IMR-90 (cell line): Measurements from ENCODE around the gene IBSP. TPM values are rescaled to one million over a fixed set of nuclear protein-coding genes. Genes with fewer than 3 reads are reported as not detected.

Experiments used
- ATAC-seq: fragments of 200-7000 bp; cut with Tn5 transposase; 2 replicates; pipeline ENCODE4 v1.9.1; 2020; ENCODE audit warnings: low read depth, mild to moderate bottlenecking, moderate library complexity
- BruUV-seq: library from RNA; stranded (reverse); fragments of 400-500 nt; replicated peaks from 2 replicates; lab custom pipeline; 2021; lab: Mats Ljungman, UMichigan
- CTCF ChIA-PET: fragments of 300-600 bp; formaldehyde crosslinking; extraction: SDS; loops from one replicate; lab custom pipeline; 2021; ENCODE audit warnings: antibody characterized with exemption; lab: Yijun Ruan, JAX
- POLR2A ChIA-PET: fragments of 300-600 bp; sonication (Branson Sonifier 250); formaldehyde crosslinking; loops from one replicate; lab custom pipeline; 2022; ENCODE audit warnings: antibody characterized with exemption; ENCODE audit not compliant: unreplicated experiment; lab: Charles Lee
- DNase-seq: peaks from one replicate; pipeline ENCODE4 v3.0.0; 2013
- H2AFZ ChIP-seq: replicated peaks from 2 replicates; pipeline ENCODE3; 2013; ENCODE audit warnings: low read length, mild to moderate bottlenecking; ENCODE audit not compliant: poor library complexity
- H2AK5ac ChIP-seq: 2 replicates; pipeline ENCODE4 v1.6.1; 2013; ENCODE audit warnings: low read depth, low read length, inconsistent platforms
- H2AK9ac ChIP-seq: replicated peaks from 2 replicates; pipeline ENCODE3; 2013; ENCODE audit warnings: mild to moderate bottlenecking, low read depth, low read length, moderate library complexity; ENCODE audit not compliant: poor library complexity
- H2BK120ac ChIP-seq: 2 replicates; pipeline ENCODE4 v1.6.1; 2013; ENCODE audit warnings: low read depth, low read length, inconsistent platforms
- H2BK15ac ChIP-seq: 3 replicates; pipeline ENCODE4 v1.6.1; 2013; ENCODE audit warnings: low read depth, low read length, inconsistent platforms
- H2BK20ac ChIP-seq: 2 replicates; pipeline ENCODE4 v1.6.1; 2013; ENCODE audit warnings: low read depth, mild to moderate bottlenecking, inconsistent platforms, low read length, moderate library complexity
- H2BK5ac ChIP-seq: 2 replicates; pipeline ENCODE4 v1.6.1; 2013; ENCODE audit warnings: mild to moderate bottlenecking, low read depth, low read length, inconsistent platforms; ENCODE audit not compliant: poor library complexity, severe bottlenecking
- H3K14ac ChIP-seq: replicated peaks from 2 replicates; pipeline ENCODE4 v1.6.1; 2013; ENCODE audit warnings: low read depth, low read length, inconsistent platforms
- H3K18ac ChIP-seq: 2 replicates; pipeline ENCODE4 v1.6.1; 2013; ENCODE audit warnings: low read depth, low read length, control low read depth
- H3K23ac ChIP-seq: 2 replicates; pipeline ENCODE4 v1.6.1; 2013; ENCODE audit warnings: low read depth, low read length, inconsistent platforms
- H3K27ac ChIP-seq: 2 replicates; pipeline ENCODE4 v1.5.1; 2013; ENCODE audit warnings: mild to moderate bottlenecking, control low read depth, low read length; ENCODE audit not compliant: insufficient read depth
- H3K27me3 ChIP-seq: 2 replicates; pipeline ENCODE4 v1.6.1; 2013; ENCODE audit warnings: low read length; ENCODE audit not compliant: control insufficient read depth, insufficient read depth
- H3K36me3 ChIP-seq: 2 replicates; pipeline ENCODE4 v1.6.1; 2013; ENCODE audit warnings: low read length, mixed read lengths; ENCODE audit not compliant: control insufficient read depth, insufficient read depth
- H3K4ac ChIP-seq: 2 replicates; pipeline ENCODE4 v1.6.1; 2013; ENCODE audit warnings: low read depth, low read length, inconsistent platforms
- H3K4me1 ChIP-seq: 2 replicates; pipeline ENCODE4 v1.6.1; 2013; ENCODE audit warnings: low read length, mixed read lengths; ENCODE audit not compliant: control insufficient read depth, insufficient read depth
- H3K4me2 ChIP-seq: 2 replicates; pipeline ENCODE4 v1.6.1; 2013; ENCODE audit warnings: low read depth, mild to moderate bottlenecking, control low read depth, low read length, moderate library complexity
- H3K4me3 ChIP-seq: 2 replicates; pipeline ENCODE4 v1.5.1; 2013; ENCODE audit warnings: low read depth, mild to moderate bottlenecking, control low read depth, low read length, moderate library complexity; ENCODE audit not compliant: insufficient read depth
- H3K56ac ChIP-seq: 2 replicates; pipeline ENCODE4 v1.6.1; 2013; ENCODE audit warnings: low read length, inconsistent platforms; ENCODE audit not compliant: insufficient read depth; ENCODE audit errors: extremely low read depth
- H3K79me1 ChIP-seq, 2 experiments: 2 replicates each; pipeline ENCODE4 v1.6.1; 2013; ENCODE audit warnings: low read length in 2 of 2, inconsistent platforms in 1 of 2, low read depth in 1 of 2
- H3K9ac ChIP-seq: 2 replicates; pipeline ENCODE4 v1.6.1; 2013; ENCODE audit warnings: low read depth, low read length, control low read depth
- H3K9me1 ChIP-seq: 2 replicates; pipeline ENCODE4 v1.6.1; 2013; ENCODE audit warnings: low read length, inconsistent platforms; ENCODE audit not compliant: insufficient read depth
- H3K9me3 ChIP-seq: 2 replicates; pipeline ENCODE4 v1.6.1; 2013; ENCODE audit warnings: low read length; ENCODE audit not compliant: control insufficient read depth, insufficient read depth
- H4K20me1 ChIP-seq: 2 replicates; pipeline ENCODE4 v1.6.1; 2013; ENCODE audit warnings: low read length, inconsistent platforms; ENCODE audit not compliant: insufficient read depth
- H4K5ac ChIP-seq: 2 replicates; pipeline ENCODE4 v1.6.1; 2013; ENCODE audit warnings: mild to moderate bottlenecking, low read depth, low read length, control low read depth
- H4K8ac ChIP-seq, 2 experiments: 2 replicates each; pipeline ENCODE4 v1.6.1; 2013; ENCODE audit warnings: low read depth in 2 of 2, low read length in 2 of 2, control low read depth in 1 of 2, inconsistent platforms in 1 of 2
- H4K91ac ChIP-seq: 2 replicates; pipeline ENCODE4 v1.6.1; 2013; ENCODE audit warnings: low read depth, low read length, inconsistent platforms; ENCODE audit not compliant: insufficient read depth
- BHLHE40 ChIP-seq: fragments of 150-350 bp; IDR thresholded peaks from 2 replicates; pipeline ENCODE4 v1.6.1; 2016; ENCODE audit warnings: mild to moderate bottlenecking, low read depth, low read length
- CEBPB ChIP-seq: IDR thresholded peaks from 2 replicates; pipeline ENCODE4 v1.6.1; 2012; ENCODE audit warnings: low read depth, low read length, improper control_type of control experiment
- CHD1 ChIP-seq: IDR thresholded peaks from 2 replicates; pipeline ENCODE4 v1.6.1; 2012; ENCODE audit warnings: low read depth, low read length, improper control_type of control experiment
- FOS ChIP-seq: fragments of 150-350 bp; IDR thresholded peaks from 2 replicates; pipeline ENCODE4 v1.6.1; 2016; ENCODE audit warnings: low read depth, low read length
- MAFK ChIP-seq: IDR thresholded peaks from 2 replicates; pipeline ENCODE4 v1.6.1; 2012; ENCODE audit warnings: low read depth, low read length, improper control_type of control experiment
- MAZ ChIP-seq: IDR thresholded peaks from 2 replicates; pipeline ENCODE4 v1.6.1; 2012; ENCODE audit warnings: low read depth, mild to moderate bottlenecking, low read length, improper control_type of control experiment, moderate library complexity, borderline replicate concordance
- MXI1 ChIP-seq: IDR thresholded peaks from 2 replicates; pipeline ENCODE4 v1.6.1; 2012; ENCODE audit warnings: low read depth, mild to moderate bottlenecking, low read length, moderate library complexity, borderline replicate concordance
- NFE2L2 ChIP-seq: fragments of 150-350 bp; IDR thresholded peaks from 2 replicates; pipeline ENCODE4 v1.6.1; 2016; ENCODE audit warnings: low read depth, mild to moderate bottlenecking, low read length
- POLR2A ChIP-seq: IDR thresholded peaks from 2 replicates; pipeline ENCODE4 v1.6.1; 2012; ENCODE audit warnings: mild to moderate bottlenecking, low read depth, low read length
- RAD21 ChIP-seq: IDR thresholded peaks from 2 replicates; pipeline ENCODE4 v1.6.1; 2012; ENCODE audit warnings: low read length, improper control_type of control experiment
- RCOR1 ChIP-seq: IDR thresholded peaks from 2 replicates; pipeline ENCODE4 v1.6.1; 2012; ENCODE audit warnings: mild to moderate bottlenecking, low read length, improper control_type of control experiment; ENCODE audit not compliant: insufficient replicate concordance
- RFX5 ChIP-seq: IDR thresholded peaks from 2 replicates; pipeline ENCODE4 v1.8.0; 2012; ENCODE audit warnings: low read depth, mild to moderate bottlenecking, low read length, moderate library complexity
- SMC3 ChIP-seq: fragments of 150-350 bp; IDR thresholded peaks from 2 replicates; pipeline ENCODE4 v1.6.1; 2016; ENCODE audit warnings: low read depth, mild to moderate bottlenecking, antibody characterized with exemption, low read length, moderate library complexity
- WGBS, 2 experiments: methylation state at CpG; one replicate each; pipeline versions ENCODE4 v1.1.5 to v1.1.7; 2013; ENCODE audit warnings: missing lambda C conversion rate in 2 of 2; ENCODE audit not compliant: insufficient read length in 1 of 2; ENCODE audit errors: extremely low coverage in 2 of 2; 5-methylcytosine and 5-hydroxymethylcytosine counted together
- dilution Hi-C: fragments of 300-500 bp; cut with HindIII; formaldehyde crosslinking; loops from one replicate; pipeline ENCODE4 v1.14.3; 2018; ENCODE audit warnings: low sequenced_read_pairs; ENCODE audit not compliant: unreplicated experiment
- in situ Hi-C: fragments of 300-500 bp; cut with MboI; formaldehyde crosslinking; loops from 3 replicates; pipeline ENCODE4 v1.14.3; 2019; ENCODE audit warnings: low sequenced_read_pairs, inconsistent platforms, mixed read lengths
- intact Hi-C: fragments of 100-400 bp; cut with micrococcal nuclease; formaldehyde crosslinking; loops from 2 replicates; pipeline ENCODE4 v1.10.0; 2022
- polyA plus RNA-seq, 3 experiments: library from polyadenylated mRNA; depleted of rRNA; stranded (reverse); fragments of >200 nt; gene quantifications; 2 replicates each; pipeline ENCODE4 v1.2.3, GENCODE V29; 2012; ENCODE audit warnings: low replicate concordance in 1 of 3
- total RNA-seq: library from RNA; depleted of rRNA; stranded (reverse); fragments of >200 nt; gene quantifications from 2 replicates; pipeline ENCODE4 v1.2.3, GENCODE V29; 2012
- TF ChIP-seq, protein P1 (sequence below): conservative IDR thresholded peaks from 2 replicates; pipeline ENCODE4 v1.5.1; 2012; ENCODE audit warnings: mild to moderate bottlenecking, low read depth, low read length, improper control_type of control experiment
- TF ChIP-seq, protein P2 (sequence below): fragments of 150-350 bp; IDR thresholded peaks from 2 replicates; pipeline ENCODE4 v1.6.1; 2017; ENCODE audit warnings: mild to moderate bottlenecking, antibody characterized with exemption, low read length, low read depth
- TF ChIP-seq, protein P3 (sequence below): fragments of 150-350 bp; IDR thresholded peaks from 2 replicates; pipeline ENCODE4 v1.6.1; 2016; ENCODE audit warnings: low read depth, mild to moderate bottlenecking, low read length, moderate library complexity, borderline replicate concordance

IBSP gene
- total and polyA plus RNA-seq, 2 of the 4 experiments (the other 2 are of a cell fraction), result not detected

DNA sequence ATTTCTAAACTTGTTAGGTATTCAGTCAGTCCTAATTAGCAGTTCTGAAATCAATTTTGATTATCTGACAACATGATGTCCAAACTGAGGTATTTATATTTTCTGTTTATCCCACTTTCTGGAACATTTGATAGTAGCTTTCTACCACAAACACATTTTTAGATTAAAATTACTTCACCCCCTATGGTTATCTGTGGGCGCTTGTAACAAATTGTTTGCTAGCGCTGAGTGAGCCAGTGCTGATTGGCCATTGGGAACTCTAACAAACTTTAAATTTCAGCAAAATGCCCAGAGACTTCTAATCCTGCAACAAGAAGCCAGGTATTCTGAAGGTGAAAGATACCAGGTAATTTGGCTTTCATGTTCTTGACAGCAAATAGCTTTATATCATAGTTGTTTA is 33.3 kb downstream of the IBSP start, which contains the start of gene MEPE:
TSS of gene MEPE (plus strand) at position 301 of the 400 bp plus-strand sequence. CDS start 1,746 bp downstream, outside the sequence.
- no peak within 1 kb of the TSS for H2AFZ ChIP-seq
- H4K91ac ChIP-seq, result no peak within 1 kb of the TSS
- H2BK120ac ChIP-seq, result no peak within 1 kb of the TSS
- no peaks in the 10 kb centered on the region for H3K9me1 ChIP-seq
- no peak within 1 kb of the TSS for H3K56ac ChIP-seq
- no peak within 1 kb of the TSS for H3K14ac ChIP-seq
- H3K36me3 ChIP-seq, result no peaks in the 10 kb centered on the region
- DNase-seq (no peak), ATAC-seq (no peak)
- H2AK5ac ChIP-seq, result no peak within 1 kb of the TSS
- no peak within 1 kb of the TSS for H2BK20ac ChIP-seq
- in situ Hi-C loops (no loop called here), dilution Hi-C loops (no loop called here), intact Hi-C loops (no loop called here)
- no peak within 1 kb of the TSS for H2BK5ac ChIP-seq
- H3K23ac ChIP-seq, result no peak within 1 kb of the TSS
- H2BK15ac ChIP-seq, result no peak within 1 kb of the TSS
- WGBS, 2 experiments, result no CpG with 5 or more reads among the region's 2 CpGs
- peaks cover 3% of the 10 kb centered on the region for H3K27me3 ChIP-seq
- H3K27ac ChIP-seq, result no peak within 1 kb of the TSS
- BruUV-seq, result no TSS peak
- H4K5ac ChIP-seq, result no peak within 1 kb of the TSS
- no peak within 1 kb of the TSS for H3K4ac ChIP-seq
- TF ChIP-seq BHLHE40 (no peak), MAFK (no peak), MXI1 (no peak), FOS (no peak), CEBPB (no peak), RAD21 (no peak), MAZ (no peak), SMC3 (no peak), RFX5 (no peak), NFE2L2 (no peak), CHD1 (no peak), POLR2A (no peak), RCOR1 (no peak)
- TF ChIP-seq, protein P1, sequence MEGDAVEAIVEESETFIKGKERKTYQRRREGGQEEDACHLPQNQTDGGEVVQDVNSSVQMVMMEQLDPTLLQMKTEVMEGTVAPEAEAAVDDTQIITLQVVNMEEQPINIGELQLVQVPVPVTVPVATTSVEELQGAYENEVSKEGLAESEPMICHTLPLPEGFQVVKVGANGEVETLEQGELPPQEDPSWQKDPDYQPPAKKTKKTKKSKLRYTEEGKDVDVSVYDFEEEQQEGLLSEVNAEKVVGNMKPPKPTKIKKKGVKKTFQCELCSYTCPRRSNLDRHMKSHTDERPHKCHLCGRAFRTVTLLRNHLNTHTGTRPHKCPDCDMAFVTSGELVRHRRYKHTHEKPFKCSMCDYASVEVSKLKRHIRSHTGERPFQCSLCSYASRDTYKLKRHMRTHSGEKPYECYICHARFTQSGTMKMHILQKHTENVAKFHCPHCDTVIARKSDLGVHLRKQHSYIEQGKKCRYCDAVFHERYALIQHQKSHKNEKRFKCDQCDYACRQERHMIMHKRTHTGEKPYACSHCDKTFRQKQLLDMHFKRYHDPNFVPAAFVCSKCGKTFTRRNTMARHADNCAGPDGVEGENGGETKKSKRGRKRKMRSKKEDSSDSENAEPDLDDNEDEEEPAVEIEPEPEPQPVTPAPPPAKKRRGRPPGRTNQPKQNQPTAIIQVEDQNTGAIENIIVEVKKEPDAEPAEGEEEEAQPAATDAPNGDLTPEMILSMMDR, result no peak
- TF ChIP-seq, protein P2, sequence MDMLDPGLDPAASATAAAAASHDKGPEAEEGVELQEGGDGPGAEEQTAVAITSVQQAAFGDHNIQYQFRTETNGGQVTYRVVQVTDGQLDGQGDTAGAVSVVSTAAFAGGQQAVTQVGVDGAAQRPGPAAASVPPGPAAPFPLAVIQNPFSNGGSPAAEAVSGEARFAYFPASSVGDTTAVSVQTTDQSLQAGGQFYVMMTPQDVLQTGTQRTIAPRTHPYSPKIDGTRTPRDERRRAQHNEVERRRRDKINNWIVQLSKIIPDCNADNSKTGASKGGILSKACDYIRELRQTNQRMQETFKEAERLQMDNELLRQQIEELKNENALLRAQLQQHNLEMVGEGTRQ, result no peak
- TF ChIP-seq, protein P3, sequence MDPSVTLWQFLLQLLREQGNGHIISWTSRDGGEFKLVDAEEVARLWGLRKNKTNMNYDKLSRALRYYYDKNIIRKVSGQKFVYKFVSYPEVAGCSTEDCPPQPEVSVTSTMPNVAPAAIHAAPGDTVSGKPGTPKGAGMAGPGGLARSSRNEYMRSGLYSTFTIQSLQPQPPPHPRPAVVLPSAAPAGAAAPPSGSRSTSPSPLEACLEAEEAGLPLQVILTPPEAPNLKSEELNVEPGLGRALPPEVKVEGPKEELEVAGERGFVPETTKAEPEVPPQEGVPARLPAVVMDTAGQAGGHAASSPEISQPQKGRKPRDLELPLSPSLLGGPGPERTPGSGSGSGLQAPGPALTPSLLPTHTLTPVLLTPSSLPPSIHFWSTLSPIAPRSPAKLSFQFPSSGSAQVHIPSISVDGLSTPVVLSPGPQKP, result no peak
- CTCF ChIA-PET, result no interaction called here
- no peak within 1 kb of the TSS for H3K4me3 ChIP-seq
- no peak within 1 kb of the TSS for H2AK9ac ChIP-seq
- no peaks in the 10 kb centered on the region for H3K79me1 ChIP-seq
- no peak within 1 kb of the TSS for H3K9ac ChIP-seq
- H4K8ac ChIP-seq, result no peak within 1 kb of the TSS
- no peaks in the 10 kb centered on the region for H3K9me3 ChIP-seq
- H3K18ac ChIP-seq, result no peak within 1 kb of the TSS
- H3K4me2 ChIP-seq, result no peak within 1 kb of the TSS
- H4K20me1 ChIP-seq, result no peaks in the 10 kb centered on the region
- POLR2A ChIA-PET, result no interaction called here
- H3K4me1 ChIP-seq, result no peaks in the 10 kb centered on the region
